Measurements from ENCODE around the gene TSC1.

DNA sequence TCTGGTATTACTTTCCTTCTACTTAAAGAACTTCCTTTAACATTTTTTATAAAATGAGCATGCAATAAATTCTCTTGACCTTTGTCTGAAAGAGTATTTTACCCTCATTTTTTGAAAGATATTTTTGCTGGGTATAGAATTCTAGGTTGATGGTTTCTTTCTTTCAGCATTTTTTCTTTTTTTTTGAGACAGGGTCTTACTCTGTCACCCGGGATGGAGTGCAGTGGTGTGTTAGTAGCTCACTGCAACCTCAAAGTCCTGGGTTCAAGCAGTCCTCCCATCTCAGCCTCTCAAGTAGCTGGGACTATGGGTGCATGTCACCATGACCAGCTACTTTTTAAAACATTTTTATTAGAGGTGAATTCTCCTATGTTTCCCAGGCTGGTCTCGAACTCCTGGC is 10.7 kb upstream of the TSC1 start:
- TF ChIP-seq, protein P1, sequence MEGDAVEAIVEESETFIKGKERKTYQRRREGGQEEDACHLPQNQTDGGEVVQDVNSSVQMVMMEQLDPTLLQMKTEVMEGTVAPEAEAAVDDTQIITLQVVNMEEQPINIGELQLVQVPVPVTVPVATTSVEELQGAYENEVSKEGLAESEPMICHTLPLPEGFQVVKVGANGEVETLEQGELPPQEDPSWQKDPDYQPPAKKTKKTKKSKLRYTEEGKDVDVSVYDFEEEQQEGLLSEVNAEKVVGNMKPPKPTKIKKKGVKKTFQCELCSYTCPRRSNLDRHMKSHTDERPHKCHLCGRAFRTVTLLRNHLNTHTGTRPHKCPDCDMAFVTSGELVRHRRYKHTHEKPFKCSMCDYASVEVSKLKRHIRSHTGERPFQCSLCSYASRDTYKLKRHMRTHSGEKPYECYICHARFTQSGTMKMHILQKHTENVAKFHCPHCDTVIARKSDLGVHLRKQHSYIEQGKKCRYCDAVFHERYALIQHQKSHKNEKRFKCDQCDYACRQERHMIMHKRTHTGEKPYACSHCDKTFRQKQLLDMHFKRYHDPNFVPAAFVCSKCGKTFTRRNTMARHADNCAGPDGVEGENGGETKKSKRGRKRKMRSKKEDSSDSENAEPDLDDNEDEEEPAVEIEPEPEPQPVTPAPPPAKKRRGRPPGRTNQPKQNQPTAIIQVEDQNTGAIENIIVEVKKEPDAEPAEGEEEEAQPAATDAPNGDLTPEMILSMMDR (IDR thresholded peaks at IDR 0.05 in 4 of 5, conservative IDR thresholded peaks at IDR 0.05 in 1 of 5): no peak
- no peak for TF ChIP-seq POLR2A (IDR thresholded peaks at IDR 0.05)

Data from gastrocnemius medialis (tissue), 4 donors.